Measurements from ENCODE around the gene MTHFD1L. TPM values are rescaled to one million over a fixed set of nuclear protein-coding genes. Genes with fewer than 3 reads are reported as not detected.

Gene MTHFD1L
- total RNA-seq, 1 experiment from 2014 or later, result 47.8 TPM

- Mint-ChIP-seq H3K4me1 (ENCODE audit: low read depth, unreplicated experiment) (no peaks in the 10 kb centered on the region), H3K36me3 (ENCODE audit: insufficient read depth, unreplicated experiment) (no peaks in the 10 kb centered on the region), H3K27me3 (ENCODE audit: unreplicated experiment) (no peaks in the 10 kb centered on the region), H3K27ac (ENCODE audit: unreplicated experiment) (no peak overlapping the region), H3K9me3 (ENCODE audit: low read depth, unreplicated experiment) (no peaks in the 10 kb centered on the region), H3K4me3 (ENCODE audit: low read depth, unreplicated experiment) (no peak overlapping the region)
- intact Hi-C loops (cut with micrococcal nuclease; ENCODE audit: unreplicated experiment), result no loop called here
- no peak for DNase-seq
- no TSS peak for BruUV-seq (replicated peaks)
- TF ChIP-seq, protein P1, sequence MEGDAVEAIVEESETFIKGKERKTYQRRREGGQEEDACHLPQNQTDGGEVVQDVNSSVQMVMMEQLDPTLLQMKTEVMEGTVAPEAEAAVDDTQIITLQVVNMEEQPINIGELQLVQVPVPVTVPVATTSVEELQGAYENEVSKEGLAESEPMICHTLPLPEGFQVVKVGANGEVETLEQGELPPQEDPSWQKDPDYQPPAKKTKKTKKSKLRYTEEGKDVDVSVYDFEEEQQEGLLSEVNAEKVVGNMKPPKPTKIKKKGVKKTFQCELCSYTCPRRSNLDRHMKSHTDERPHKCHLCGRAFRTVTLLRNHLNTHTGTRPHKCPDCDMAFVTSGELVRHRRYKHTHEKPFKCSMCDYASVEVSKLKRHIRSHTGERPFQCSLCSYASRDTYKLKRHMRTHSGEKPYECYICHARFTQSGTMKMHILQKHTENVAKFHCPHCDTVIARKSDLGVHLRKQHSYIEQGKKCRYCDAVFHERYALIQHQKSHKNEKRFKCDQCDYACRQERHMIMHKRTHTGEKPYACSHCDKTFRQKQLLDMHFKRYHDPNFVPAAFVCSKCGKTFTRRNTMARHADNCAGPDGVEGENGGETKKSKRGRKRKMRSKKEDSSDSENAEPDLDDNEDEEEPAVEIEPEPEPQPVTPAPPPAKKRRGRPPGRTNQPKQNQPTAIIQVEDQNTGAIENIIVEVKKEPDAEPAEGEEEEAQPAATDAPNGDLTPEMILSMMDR (IDR thresholded peaks at IDR 0.05; ENCODE audit: unreplicated experiment), result no peak
- CTCF ChIA-PET, result no interaction called here
These were observed 243.0 kb downstream of the MTHFD1L start for GRCh38 chr6:151108548-151108947.

- no peak overlapping the region for H3K27ac Mint-ChIP-seq (ENCODE audit: unreplicated experiment)
- H3K27me3 Mint-ChIP-seq (ENCODE audit: unreplicated experiment), result no peaks in the 10 kb centered on the region
- H3K9me3 Mint-ChIP-seq (ENCODE audit: low read depth, unreplicated experiment), result no peaks in the 10 kb centered on the region
- TF ChIP-seq, protein P1 (IDR thresholded peaks at IDR 0.05; ENCODE audit: unreplicated experiment), result no peak
- H3K4me3 Mint-ChIP-seq (ENCODE audit: low read depth, unreplicated experiment), result no peak overlapping the region
- intact Hi-C loops (cut with micrococcal nuclease; ENCODE audit: unreplicated experiment), result no loop called here
- no TSS peak for BruUV-seq (replicated peaks)
- no peaks in the 10 kb centered on the region for H3K4me1 Mint-ChIP-seq (ENCODE audit: low read depth, unreplicated experiment)
- DNase-seq, result no peak
- CTCF ChIA-PET, result no interaction called here
- H3K36me3 Mint-ChIP-seq (ENCODE audit: insufficient read depth, unreplicated experiment), result no peaks in the 10 kb centered on the region
These were observed 243.9 kb downstream of the MTHFD1L start for GRCh38 chr6:151109361-151109760.

DNA sequence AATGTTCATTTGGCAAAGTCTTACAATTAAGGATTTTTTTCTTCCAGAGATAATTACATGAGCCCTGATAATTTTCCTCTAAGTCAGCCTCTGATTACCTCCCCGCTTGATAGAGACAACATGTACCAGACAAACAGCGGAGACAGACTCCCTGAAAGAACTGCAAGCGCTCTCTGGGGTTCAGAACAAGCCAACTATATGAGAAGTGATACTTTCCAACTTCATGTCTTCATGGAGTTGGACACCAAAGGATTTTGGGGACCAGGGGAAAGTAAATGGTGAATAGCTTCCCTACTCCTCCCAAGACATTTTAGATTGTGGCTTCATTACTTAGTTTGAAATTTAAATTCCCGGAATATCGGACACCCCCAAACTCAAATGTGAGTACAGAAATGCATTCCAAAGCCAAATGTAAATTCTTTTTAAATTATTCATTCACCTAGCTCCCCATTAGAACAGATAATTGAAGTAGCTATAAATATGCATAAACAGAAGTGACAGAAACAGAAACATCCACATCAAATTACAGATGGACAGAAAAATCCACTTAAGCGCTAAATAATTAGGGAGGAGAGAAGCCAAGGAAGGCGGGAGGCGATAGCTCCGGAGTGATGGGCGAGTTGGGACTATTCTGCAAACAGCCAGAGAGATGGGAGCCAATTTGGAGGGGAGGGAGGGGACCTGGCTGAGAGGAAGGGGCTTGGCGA lies 244.5 kb downstream of the MTHFD1L start:
- H3K27me3 Mint-ChIP-seq (ENCODE audit: unreplicated experiment), result no peaks in the 10 kb centered on the region
- BruUV-seq (replicated peaks), result no TSS peak
- no peaks in the 10 kb centered on the region for H3K4me1 Mint-ChIP-seq (ENCODE audit: low read depth, unreplicated experiment)
- H3K36me3 Mint-ChIP-seq (ENCODE audit: insufficient read depth, unreplicated experiment), result no peaks in the 10 kb centered on the region
- TF ChIP-seq, protein P1 (IDR thresholded peaks at IDR 0.05; ENCODE audit: unreplicated experiment), result no peak
- H3K4me3 Mint-ChIP-seq (ENCODE audit: low read depth, unreplicated experiment), result no peak overlapping the region
- intact Hi-C loops (cut with micrococcal nuclease; ENCODE audit: unreplicated experiment), result no loop called here
- no peaks in the 10 kb centered on the region for H3K9me3 Mint-ChIP-seq (ENCODE audit: low read depth, unreplicated experiment)
- CTCF ChIA-PET, result interaction anchor here (0.6 kb wide), 1 partner anchor 10 kb away, joined by 4 read pairs; no protein-coding TSS in a partner anchor
- DNase-seq, result no peak
- no peak overlapping the region for H3K27ac Mint-ChIP-seq (ENCODE audit: unreplicated experiment)

- no peaks in the 10 kb centered on the region for H3K27me3 Mint-ChIP-seq (ENCODE audit: unreplicated experiment)
- H3K27ac Mint-ChIP-seq (ENCODE audit: unreplicated experiment), result no peak overlapping the region
- CTCF ChIA-PET, result interaction anchor here (0.6 kb wide), 1 partner anchor 9 kb away, joined by 4 read pairs; no protein-coding TSS in a partner anchor
- no peaks in the 10 kb centered on the region for H3K36me3 Mint-ChIP-seq (ENCODE audit: insufficient read depth, unreplicated experiment)
- DNase-seq, result no peak
- intact Hi-C loops (cut with micrococcal nuclease; ENCODE audit: unreplicated experiment), result no loop called here
- TF ChIP-seq, protein P1 (IDR thresholded peaks at IDR 0.05; ENCODE audit: unreplicated experiment), result no peak
- H3K4me1 Mint-ChIP-seq (ENCODE audit: low read depth, unreplicated experiment), result no peaks in the 10 kb centered on the region
- no peak overlapping the region for H3K4me3 Mint-ChIP-seq (ENCODE audit: low read depth, unreplicated experiment)
- H3K9me3 Mint-ChIP-seq (ENCODE audit: low read depth, unreplicated experiment), result no peaks in the 10 kb centered on the region
- no TSS peak for BruUV-seq (replicated peaks)
These were observed 245.0 kb downstream of the MTHFD1L start for GRCh38 chr6:151110576-151110905.

Measured in Calu3 (cell line).